ENCODE results near the gene SLFNL1.

- TF ChIP-seq CTCF (IDR thresholded peaks at IDR 0.05; ENCODE audit: insufficient read depth, low read depth, low read length) (no peak), EZH2 (IDR thresholded peaks at IDR 0.05; ENCODE audit: insufficient read depth, low read length) (no peak)
Observed at GRCh38 chr1:41020109-41020576, 1.4 kb downstream of the SLFNL1 start.

All from astrocyte (in vitro differentiated cells and primary cell).